GM18505 (cell line): Measurements from ENCODE around the gene ANKRD40CL.

Experiments used
- ATAC-seq: cut with Tn5 transposase; IDR thresholded peaks from one replicate; pipeline ENCODE4 v1.9.1; 2021; ENCODE audit not compliant: unreplicated experiment
- POLR2A ChIP-seq: IDR thresholded peaks from 4 replicates; pipeline ENCODE4 v1.6.1; 2011; ENCODE audit warnings: borderline replicate concordance; ENCODE audit not compliant: insufficient read depth, insufficient read length; ENCODE audit errors: extremely low read depth

ANKRD40CL gene

DNA sequence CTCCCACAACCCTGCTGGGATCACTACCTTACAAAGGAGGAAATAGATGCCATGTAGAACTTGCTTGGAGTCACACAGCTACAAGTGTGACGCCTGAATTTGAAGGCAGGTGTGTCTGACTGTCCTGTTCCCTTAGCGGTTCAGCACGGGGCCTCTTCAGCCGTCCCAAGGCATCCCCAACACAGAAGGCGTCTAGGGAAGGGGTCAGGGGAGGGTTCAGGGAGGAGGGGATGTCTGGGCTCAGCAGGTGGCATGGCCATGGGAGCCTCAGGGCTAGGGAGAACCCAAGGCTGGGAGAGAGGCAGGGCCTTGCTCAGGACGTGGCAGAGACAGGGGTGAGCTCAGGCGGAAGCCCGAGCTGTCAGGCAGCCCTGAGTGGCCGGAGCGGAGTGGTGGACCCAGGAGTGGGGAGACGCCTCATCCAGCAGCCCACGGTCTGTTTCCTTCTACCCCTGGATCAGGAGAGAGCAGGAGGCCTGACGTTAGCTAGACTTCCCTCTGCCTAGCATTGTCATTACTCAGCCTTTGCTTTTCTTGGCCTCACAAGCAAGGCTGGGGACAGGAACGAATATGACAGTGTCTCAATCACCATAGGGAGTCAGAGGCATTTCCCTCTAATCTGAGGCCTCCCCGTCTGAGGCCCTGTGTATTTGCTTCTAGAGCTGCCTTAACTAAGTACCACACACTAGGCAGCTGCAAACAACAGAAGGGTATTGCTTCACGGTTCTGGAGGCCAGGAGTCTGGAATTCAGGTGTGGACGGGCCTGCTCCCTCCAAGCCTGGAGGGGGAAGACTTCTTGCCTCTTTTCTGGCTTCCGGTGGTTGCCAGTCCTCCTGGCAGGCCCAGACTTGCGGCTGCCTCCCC is 31.3 kb upstream of the ANKRD40CL start:
- no peak for ATAC-seq
- no peak for TF ChIP-seq POLR2A

- no peak for TF ChIP-seq POLR2A
- ATAC-seq = no peak
Observed at GRCh38 chr17:50797135-50797810, 30.0 kb upstream of the ANKRD40CL start.

- TF ChIP-seq POLR2A = no peak
- no peak for ATAC-seq
Observed at GRCh38 chr17:50794361-50794760, 27.0 kb upstream of the ANKRD40CL start.

- no peak for ATAC-seq
- no peak for TF ChIP-seq POLR2A
Observed at GRCh38 chr17:50793007-50793406, 25.7 kb upstream of the ANKRD40CL start.

GRCh38 chr17:50792132-50792531 is 24.8 kb upstream of the ANKRD40CL start:
- ATAC-seq = no peak
- TF ChIP-seq POLR2A = no peak

GRCh38 chr17:50790618-50791017 is 23.3 kb upstream of the ANKRD40CL start:
- ATAC-seq = no peak
- no peak for TF ChIP-seq POLR2A

DNA sequence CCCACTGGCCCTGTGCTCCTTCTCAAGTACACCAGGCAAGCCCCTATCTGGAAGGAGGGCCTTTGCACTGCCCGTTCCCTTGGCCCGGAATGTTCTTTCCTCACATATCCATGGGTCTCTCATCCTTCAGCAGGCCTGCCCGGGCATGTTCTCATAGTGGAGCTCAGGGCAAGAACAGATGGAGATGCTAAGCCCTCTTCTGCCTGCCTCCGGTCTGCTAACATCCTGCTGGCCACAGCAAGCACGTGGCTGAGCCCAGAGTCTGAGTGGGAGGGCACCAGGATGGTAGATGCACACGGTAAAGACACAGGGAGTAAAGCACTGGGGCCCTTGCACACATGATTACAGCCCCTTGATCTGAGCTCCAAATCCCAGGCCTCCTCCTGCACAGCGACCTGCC is 19.8 kb upstream of the ANKRD40CL start:
- no peak for ATAC-seq
- TF ChIP-seq POLR2A = no peak

DNA sequence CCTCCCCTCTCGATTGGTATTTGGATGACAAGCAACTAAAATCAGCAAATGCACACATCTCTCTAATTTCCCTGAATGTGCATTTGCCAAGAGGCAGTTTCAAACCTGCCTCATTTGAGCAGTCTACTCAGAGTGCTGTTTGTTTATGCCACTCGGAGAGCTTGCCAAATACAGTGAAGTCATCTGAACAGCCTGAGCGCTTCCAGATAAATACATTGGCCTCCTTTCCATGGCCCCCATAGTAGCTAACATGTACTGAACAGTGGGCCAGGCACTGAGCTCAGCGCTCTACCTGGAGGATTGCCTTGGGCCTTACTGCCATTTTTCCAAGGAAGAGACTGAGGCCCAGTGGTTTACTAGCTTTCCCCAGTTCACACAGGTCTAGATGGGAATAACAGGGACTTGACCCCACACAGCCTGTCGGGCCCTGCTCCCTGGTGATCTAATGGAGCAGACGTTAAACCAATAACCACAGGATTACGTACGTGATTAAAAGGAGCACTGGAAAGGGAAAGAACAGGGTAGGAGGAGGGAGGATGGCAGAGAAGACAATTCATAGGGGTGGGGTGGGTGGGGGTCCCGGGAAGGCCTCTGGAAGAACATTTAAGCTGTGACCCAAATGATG is 18.7 kb upstream of the ANKRD40CL start:
- no peak for ATAC-seq
- no peak for TF ChIP-seq POLR2A

DNA sequence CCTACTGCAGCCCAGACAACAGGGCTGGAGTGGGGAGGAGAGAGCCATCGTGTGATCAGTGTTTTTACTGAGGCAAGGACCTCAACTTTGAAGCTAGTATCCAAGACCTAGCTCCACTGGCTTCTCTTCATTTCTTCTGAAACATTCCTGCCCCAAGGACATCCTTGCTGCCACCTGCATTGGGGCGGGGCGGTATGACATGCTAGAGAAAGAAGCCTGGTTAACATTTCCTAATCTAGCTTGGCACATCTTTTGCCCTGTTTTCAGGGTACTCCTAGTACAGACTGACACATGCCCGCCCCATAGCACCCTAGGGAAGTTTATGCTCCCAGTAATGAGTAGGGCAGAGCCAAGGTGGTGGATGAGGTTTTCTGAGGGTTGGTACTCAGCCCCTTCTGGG is 17.8 kb upstream of the ANKRD40CL start:
- ATAC-seq = no peak
- TF ChIP-seq POLR2A = no peak

- TF ChIP-seq POLR2A = no peak
- no peak for ATAC-seq
Observed at GRCh38 chr17:50783905-50784304, 16.6 kb upstream of the ANKRD40CL start.

- TF ChIP-seq POLR2A = no peak
- no peak for ATAC-seq
Observed at GRCh38 chr17:50783193-50783660, 15.9 kb upstream of the ANKRD40CL start.

DNA sequence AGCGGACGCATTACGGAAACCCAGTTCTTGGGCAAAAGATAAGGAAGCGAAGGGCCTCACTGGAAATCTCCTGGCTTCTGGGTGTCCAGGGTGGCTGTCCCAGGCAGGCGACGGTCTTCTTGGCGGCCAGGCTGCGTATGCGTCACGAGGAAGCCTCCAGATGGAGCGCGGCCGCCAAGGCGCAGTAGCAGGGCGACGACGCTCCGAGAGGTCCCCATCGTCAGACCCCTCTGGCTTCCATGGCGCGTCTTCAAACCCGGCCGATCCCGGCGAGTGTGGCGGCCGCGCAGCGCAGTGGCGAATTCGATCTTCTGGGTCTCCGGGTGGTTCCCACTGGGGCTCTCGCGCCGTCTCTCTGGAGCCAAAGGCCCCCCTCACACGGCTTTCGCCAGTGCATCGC is 13.8 kb upstream of the ANKRD40CL start:
- no peak for ATAC-seq
- no peak for TF ChIP-seq POLR2A

DNA sequence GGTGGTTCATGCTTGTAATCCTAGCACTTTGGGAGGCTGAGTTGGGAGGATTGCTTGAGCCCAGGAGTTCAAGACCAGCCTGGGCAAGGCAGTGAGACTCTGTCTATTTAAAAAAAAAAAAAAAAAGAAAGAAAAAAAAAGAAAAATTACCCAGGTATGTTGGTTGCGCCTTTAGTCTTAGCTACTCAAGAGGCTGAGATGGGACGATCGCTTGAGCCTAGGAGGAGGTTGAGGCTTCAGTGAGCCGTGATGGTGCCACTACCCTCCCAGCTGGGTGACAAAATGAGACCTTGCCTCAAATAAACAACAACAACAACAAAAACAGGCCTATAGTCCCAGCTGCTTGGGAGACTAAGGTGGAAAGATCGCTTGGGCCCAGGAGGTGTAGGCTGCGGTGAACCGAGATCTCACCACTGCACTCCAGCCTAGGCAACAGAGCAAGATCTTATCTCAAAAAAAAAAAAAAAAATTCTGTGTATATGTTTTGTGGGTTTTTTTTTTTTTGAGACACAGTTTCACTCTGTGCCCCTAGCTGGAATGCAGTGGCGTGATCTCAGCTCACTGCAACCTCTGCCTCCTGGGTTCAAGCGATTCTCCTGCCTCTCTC is 12.5 kb upstream of the ANKRD40CL start:
- no peak for TF ChIP-seq POLR2A
- no peak for ATAC-seq
